ENCODE results near the gene PLXNA4. TPM values are rescaled to one million over a fixed set of nuclear protein-coding genes. Genes with fewer than 3 reads are reported as not detected.

The PLXNA4 gene
- total and polyA plus RNA-seq, 2 experiments from 2014 or later: 0.32 TPM; not detected in 1

- Histone ChIP-seq H3K9me2 (ENCODE audit: insufficient read depth) (no peaks in the 10 kb centered on the region), H4K20me1 (ENCODE audit: insufficient read depth) (no peaks in the 10 kb centered on the region), H3K36me3 (ENCODE audit: low read depth) (no peaks in the 10 kb centered on the region), H3K4me2 (ENCODE audit: unreplicated experiment) (no peak overlapping the region), H3F3A (ENCODE audit: insufficient read depth) (no peaks in the 10 kb centered on the region), H3K79me2 (ENCODE audit: insufficient read depth) (no peaks in the 10 kb centered on the region), H3K27me3 (replicated peaks; ENCODE audit: insufficient read depth) (peaks cover 11% of the 10 kb centered on the region; the same call in 1 of the 2 replicates), H3K9me3 (ENCODE audit: low read depth) (no peaks in the 10 kb centered on the region), H3K4me1 (ENCODE audit: insufficient read depth) (no peaks in the 10 kb centered on the region), H3K4me3 (no peak overlapping the region), H2AFZ (no peak overlapping the region), H3K27ac (no peak overlapping the region), H3K9ac (no peak overlapping the region)
- no peak for TF ChIP-seq EZH2 (IDR thresholded peaks at IDR 0.05; ENCODE audit: insufficient read depth, poor library complexity, severe bottlenecking)
- no peak for TF ChIP-seq EZH2phosphoT487 (IDR thresholded peaks at IDR 0.05; ENCODE audit: insufficient read depth, low read depth)
- 10 to 15% methylated on average over 10 of the region's 10 CpGs for WGBS, 2 experiments (ENCODE audit: low coverage in 1 of 2, low lambda C conversion rate in 2 of 2, missing lambda C conversion rate in 2 of 2)
- in situ Hi-C loops (cut with MboI): no loop called here
- peak; percentile 51 for DNase-seq
Observed at GRCh38 chr7:132472463-132473120, 103.7 kb downstream of the PLXNA4 start.

DNA sequence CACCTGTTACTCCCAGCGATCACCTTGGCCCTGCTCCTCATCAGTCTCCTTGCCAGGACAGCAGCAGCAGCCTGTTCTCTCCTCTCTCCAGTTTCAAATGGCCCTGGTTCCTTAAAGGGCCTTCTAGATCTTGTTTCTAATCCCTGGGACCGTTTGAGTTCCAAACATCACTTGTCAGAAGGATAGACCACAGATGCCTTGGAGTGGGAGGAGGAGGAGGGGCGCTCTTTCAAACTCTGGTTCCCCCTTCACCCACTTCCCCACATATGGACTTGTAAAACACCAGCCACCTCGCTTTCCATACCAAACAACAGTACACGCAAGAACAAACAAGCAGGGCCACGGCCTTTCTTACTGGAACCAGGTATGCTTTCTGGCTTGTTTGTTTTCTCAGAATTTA, 104.8 kb downstream of the PLXNA4 start:
- Histone ChIP-seq H3K9me3 (ENCODE audit: low read depth) (no peaks in the 10 kb centered on the region), H3K27me3 (replicated peaks; ENCODE audit: insufficient read depth) (peaks cover 8% of the 10 kb centered on the region; the same call in 1 of the 2 replicates), H3K36me3 (ENCODE audit: low read depth) (no peaks in the 10 kb centered on the region), H3K4me2 (ENCODE audit: unreplicated experiment) (no peak overlapping the region), H4K20me1 (ENCODE audit: insufficient read depth) (no peaks in the 10 kb centered on the region), H3K4me1 (ENCODE audit: insufficient read depth) (no peaks in the 10 kb centered on the region), H3K4me3 (no peak overlapping the region), H3K9me2 (ENCODE audit: insufficient read depth) (no peaks in the 10 kb centered on the region), H3K27ac (no peak overlapping the region), H3F3A (ENCODE audit: insufficient read depth) (no peaks in the 10 kb centered on the region), H3K79me2 (ENCODE audit: insufficient read depth) (no peaks in the 10 kb centered on the region), H3K9ac (no peak overlapping the region), H2AFZ (no peak overlapping the region)
- no peak for DNase-seq
- in situ Hi-C loops (cut with MboI): no loop called here
- WGBS, 2 experiments (ENCODE audit: low coverage in 1 of 2, low lambda C conversion rate in 2 of 2, missing lambda C conversion rate in 2 of 2): 70 to 71% methylated on average over 6 of the region's 6 CpGs
- no peak for TF ChIP-seq EZH2phosphoT487 (IDR thresholded peaks at IDR 0.05; ENCODE audit: insufficient read depth, low read depth)
- no peak for TF ChIP-seq EZH2 (IDR thresholded peaks at IDR 0.05; ENCODE audit: insufficient read depth, poor library complexity, severe bottlenecking)

DNA sequence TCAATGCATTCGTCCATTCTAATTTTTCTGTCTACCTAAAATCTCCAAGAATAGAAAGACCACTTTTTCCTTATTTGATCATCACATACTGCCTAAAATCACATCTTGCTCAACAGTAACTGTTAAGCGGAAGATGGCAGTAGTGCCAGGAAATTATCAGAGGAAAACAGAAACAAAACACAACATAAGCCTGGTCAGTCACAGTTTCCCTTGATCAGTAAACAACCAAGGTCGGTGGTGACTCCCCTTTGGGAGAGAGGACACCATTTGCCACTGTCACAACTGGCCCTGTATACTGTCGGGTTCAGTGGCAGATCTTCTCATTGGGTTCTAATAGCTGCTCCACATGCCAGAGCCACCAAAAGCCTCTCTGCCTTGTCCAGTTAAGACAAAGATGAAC, 106.6 kb downstream of the PLXNA4 start:
- Histone ChIP-seq H3K27me3 (replicated peaks; ENCODE audit: insufficient read depth) (0 out of 2 replicates have a peak, but pooled peaks cover 4% of the 10 kb centered on the region), H3K9me3 (ENCODE audit: low read depth) (no peaks in the 10 kb centered on the region), H4K20me1 (ENCODE audit: insufficient read depth) (no peaks in the 10 kb centered on the region), H3K36me3 (ENCODE audit: low read depth) (no peaks in the 10 kb centered on the region), H3K4me3 (no peak overlapping the region), H3K4me1 (ENCODE audit: insufficient read depth) (no peaks in the 10 kb centered on the region), H3K4me2 (ENCODE audit: unreplicated experiment) (no peak overlapping the region), H3K79me2 (ENCODE audit: insufficient read depth) (no peaks in the 10 kb centered on the region), H3F3A (ENCODE audit: insufficient read depth) (no peaks in the 10 kb centered on the region), H3K27ac (no peak overlapping the region), H3K9ac (no peak overlapping the region), H3K9me2 (ENCODE audit: insufficient read depth) (no peaks in the 10 kb centered on the region), H2AFZ (no peak overlapping the region)
- DNase-seq: no peak
- in situ Hi-C loops (cut with MboI): no loop called here
- no peak for TF ChIP-seq EZH2phosphoT487 (IDR thresholded peaks at IDR 0.05; ENCODE audit: insufficient read depth, low read depth)
- TF ChIP-seq EZH2 (IDR thresholded peaks at IDR 0.05; ENCODE audit: insufficient read depth, poor library complexity, severe bottlenecking): no peak
- 50% methylated on average over 4 of the region's 4 CpGs for WGBS, 2 experiments (ENCODE audit: low coverage in 1 of 2, low lambda C conversion rate in 2 of 2, missing lambda C conversion rate in 2 of 2)

GRCh38 chr7:132469264-132469663, 107.0 kb downstream of the PLXNA4 start:
- H3K9me3 ChIP-seq (ENCODE audit: low read depth): no peaks in the 10 kb centered on the region
- in situ Hi-C loops (cut with MboI): no loop called here
- no peak overlapping the region for H2AFZ ChIP-seq
- H3K79me2 ChIP-seq (ENCODE audit: insufficient read depth): no peaks in the 10 kb centered on the region
- H3K36me3 ChIP-seq (ENCODE audit: low read depth): no peaks in the 10 kb centered on the region
- H3K4me1 ChIP-seq (ENCODE audit: insufficient read depth): no peaks in the 10 kb centered on the region
- no peak overlapping the region for H3K9ac ChIP-seq
- 0 out of 2 replicates have a peak, but pooled peaks cover 4% of the 10 kb centered on the region for H3K27me3 ChIP-seq (replicated peaks; ENCODE audit: insufficient read depth)
- H4K20me1 ChIP-seq (ENCODE audit: insufficient read depth): no peaks in the 10 kb centered on the region
- no peak for DNase-seq
- no peaks in the 10 kb centered on the region for H3K9me2 ChIP-seq (ENCODE audit: insufficient read depth)
- no peak overlapping the region for H3K4me2 ChIP-seq (ENCODE audit: unreplicated experiment)
- H3F3A ChIP-seq (ENCODE audit: insufficient read depth): no peaks in the 10 kb centered on the region
- 65 to 90% methylated on average over 1 of the region's 1 CpG for WGBS, 2 experiments (ENCODE audit: low coverage in 1 of 2, low lambda C conversion rate in 2 of 2, missing lambda C conversion rate in 2 of 2)
- no peak overlapping the region for H3K4me3 ChIP-seq
- no peak for TF ChIP-seq EZH2phosphoT487 (IDR thresholded peaks at IDR 0.05; ENCODE audit: insufficient read depth, low read depth)
- TF ChIP-seq EZH2 (IDR thresholded peaks at IDR 0.05; ENCODE audit: insufficient read depth, poor library complexity, severe bottlenecking): no peak
- H3K27ac ChIP-seq: no peak overlapping the region

All from GM23248 (cell line).